Measurements from ENCODE around the gene NUAK1.

Gene NUAK1

DNA sequence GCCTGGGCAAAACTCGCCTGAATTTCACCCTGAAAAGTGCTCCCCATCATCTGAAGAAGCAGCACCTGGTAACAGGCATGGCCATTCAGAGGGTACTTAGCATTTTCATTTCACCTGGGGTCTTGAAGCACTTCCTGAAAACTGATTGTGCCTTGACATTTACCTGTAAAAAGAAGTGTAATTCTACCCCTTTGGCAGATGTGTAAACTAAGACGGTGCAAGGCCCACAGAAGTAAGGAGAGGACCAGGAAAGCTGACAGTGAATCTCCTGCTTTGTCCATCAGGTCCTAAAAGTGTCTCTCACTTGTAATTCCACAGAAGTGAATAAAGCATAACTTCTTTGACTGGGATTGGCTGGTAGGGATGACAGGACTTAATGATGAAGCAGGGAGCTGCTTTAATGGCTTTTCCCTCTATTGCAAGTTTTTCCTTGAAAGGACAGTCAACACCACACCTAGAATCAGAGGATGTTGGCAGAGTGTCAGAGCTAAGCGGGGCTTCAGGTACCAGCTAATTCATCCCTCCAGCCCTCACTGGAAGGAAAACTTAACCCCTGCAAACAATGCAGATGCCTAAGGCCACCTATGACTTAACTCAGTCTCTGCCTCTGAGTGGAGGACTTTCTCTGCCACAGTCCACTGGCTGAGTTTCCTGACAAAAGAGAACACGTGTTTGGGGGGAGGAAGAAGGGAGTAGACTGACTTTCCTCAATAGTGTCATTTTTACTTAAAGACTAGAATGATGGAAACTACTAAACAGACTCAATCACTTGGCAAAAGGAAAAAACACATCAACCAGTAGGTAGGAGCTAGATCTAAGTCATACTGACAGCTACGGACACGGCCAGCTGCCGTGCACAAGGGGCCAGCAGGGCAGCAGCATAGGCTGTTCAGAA lies 74.7 kb downstream of the NUAK1 start:
- no peak for TF ChIP-seq ESRRG (CRISPR knock-in tag; IDR thresholded peaks at IDR 0.05)
- TF ChIP-seq TCF4 (CRISPR knock-in tag; IDR thresholded peaks at IDR 0.05; ENCODE audit: borderline replicate concordance): no peak
- no peak for TF ChIP-seq ARNTL (CRISPR knock-in tag; IDR thresholded peaks at IDR 0.05; ENCODE audit: borderline replicate concordance, low read depth)
- TF ChIP-seq PPARA (CRISPR knock-in tag; IDR thresholded peaks at IDR 0.05; ENCODE audit: borderline replicate concordance): no peak
- TF ChIP-seq SNAI2 (CRISPR knock-in tag; IDR thresholded peaks at IDR 0.05): no peak
- no peak for TF ChIP-seq TOX (CRISPR knock-in tag; IDR thresholded peaks at IDR 0.05; ENCODE audit: borderline replicate concordance)
- TF ChIP-seq GLIS3 (CRISPR knock-in tag; IDR thresholded peaks at IDR 0.05): no peak
- TF ChIP-seq RARB (CRISPR knock-in tag; IDR thresholded peaks at IDR 0.05): no peak
- no peak for TF ChIP-seq ZFP3 (CRISPR knock-in tag; IDR thresholded peaks at IDR 0.05)
- no peak for TF ChIP-seq BACH2 (CRISPR knock-in tag; IDR thresholded peaks at IDR 0.05; ENCODE audit: borderline replicate concordance)
- no peak for TF ChIP-seq POU6F1 (CRISPR knock-in tag; IDR thresholded peaks at IDR 0.05; ENCODE audit: borderline replicate concordance, low read depth)
- TF ChIP-seq CSDC2 (CRISPR knock-in tag; IDR thresholded peaks at IDR 0.05): no peak
- no peak for TF ChIP-seq ZNF8 (CRISPR knock-in tag; IDR thresholded peaks at IDR 0.05)
- no peak for TF ChIP-seq CSRNP3 (CRISPR knock-in tag; IDR thresholded peaks at IDR 0.05)
- no peak for TF ChIP-seq ISL1 (CRISPR knock-in tag; IDR thresholded peaks at IDR 0.05)
- no peak for TF ChIP-seq OSR1 (CRISPR knock-in tag; IDR thresholded peaks at IDR 0.05)
- TF ChIP-seq PATZ1 (CRISPR knock-in tag; IDR thresholded peaks at IDR 0.05; ENCODE audit: borderline replicate concordance): no peak
- no peak for TF ChIP-seq ZC3H10 (CRISPR knock-in tag; IDR thresholded peaks at IDR 0.05)
- no peak for TF ChIP-seq CREB5 (CRISPR knock-in tag; IDR thresholded peaks at IDR 0.05; ENCODE audit: low read depth)
- ATAC-seq: no peak

- ATAC-seq: no peak
- TF ChIP-seq CREB5 (CRISPR knock-in tag; IDR thresholded peaks at IDR 0.05; ENCODE audit: low read depth) (no peak), TCF4 (CRISPR knock-in tag; IDR thresholded peaks at IDR 0.05; ENCODE audit: borderline replicate concordance) (no peak), ISL1 (CRISPR knock-in tag; IDR thresholded peaks at IDR 0.05) (no peak), POU6F1 (CRISPR knock-in tag; IDR thresholded peaks at IDR 0.05; ENCODE audit: borderline replicate concordance, low read depth) (no peak), TOX (CRISPR knock-in tag; IDR thresholded peaks at IDR 0.05; ENCODE audit: borderline replicate concordance) (no peak), ZFP3 (CRISPR knock-in tag; IDR thresholded peaks at IDR 0.05) (no peak), ZNF8 (CRISPR knock-in tag; IDR thresholded peaks at IDR 0.05) (no peak), ARNTL (CRISPR knock-in tag; IDR thresholded peaks at IDR 0.05; ENCODE audit: borderline replicate concordance, low read depth) (no peak), BACH2 (CRISPR knock-in tag; IDR thresholded peaks at IDR 0.05; ENCODE audit: borderline replicate concordance) (no peak)
These were observed 76.1 kb downstream of the NUAK1 start for GRCh38 chr12:106062693-106063092.

Data from SK-N-SH treated with all-trans-retinoic acid at 6 μM for 48 hours (cell line).